K562 (cell line): ENCODE data around the gene PPTC7. TPM values are rescaled to one million over a fixed set of nuclear protein-coding genes. Genes with fewer than 3 reads are reported as not detected.
A peak's percentile ranks its signal among the peaks of the same experiment; 100 is the strongest.
"Not testable (repeated sequence)": the region's sequence is repeated elsewhere in the genome, so short reads cannot be mapped to it uniquely, and the experiment has no call there.

Experiments used
- ATAC-seq: fragments of 200-7000 bp; cut with Tn5 transposase; 3 replicates; pipeline ENCODE4 v1.9.1; 2020; ENCODE audit warnings: moderate library complexity
- BruUV-seq: library from RNA; stranded (reverse); fragments of 400-500 nt; replicated peaks from 2 replicates; lab custom pipeline; 2021; lab: Mats Ljungman, UMichigan
- CTCF ChIA-PET: fragments of 300-600 bp; formaldehyde crosslinking; extraction: SDS; loops from one replicate; lab custom pipeline; 2021; ENCODE audit warnings: low intra/inter-chr PET ratio; lab: Yijun Ruan, JAX
- POLR2A ChIA-PET: fragments of 300-600, 350-650 bp; sonication (Branson Sonifier 250); formaldehyde crosslinking; extraction: SDS; loops from one replicate; lab custom pipeline; 2021; ENCODE audit warnings: antibody characterized with exemption, inconsistent platforms; lab: Yijun Ruan, JAX
- DNase-seq, 4 experiments: peaks; one replicate each; pipeline versions ENCODE4 v3.0.0 to v3.0.0-alpha.2; 2011 to 2018; ENCODE audit warnings: low spot score in 3 of 4, mixed read lengths in 3 of 4; ENCODE audit errors: extremely low read depth in 1 of 4
- FAIRE-seq: peaks from 2 replicates; lab custom pipeline; 2011; peaks lifted over from hg19 to GRCh38; lab: Jason Lieb, UNC
- H2AFZ ChIP-seq: 2 replicates; pipeline ENCODE4 v1.6.0; 2011; ENCODE audit warnings: low read depth, low read length, control low read depth, inconsistent platforms
- H3K27ac ChIP-seq: fragments of 200-600 bp; 3 replicates; pipeline ENCODE4 v1.8.0; 2011; ENCODE audit warnings: low read depth, mild to moderate bottlenecking, control low read depth, inconsistent platforms, low read length, moderate library complexity, mixed read lengths; ENCODE audit errors: extremely low read depth
- H3K27me3 ChIP-seq, 2 experiments: fragments of 300-600 bp in 1 of 2; 2 replicates in 1 of 2; 3 replicates in 1 of 2; pipeline versions ENCODE4 v1.6.0 to v1.8.0; 2011; ENCODE audit warnings: inconsistent platforms in 2 of 2, low read length in 2 of 2, mild to moderate bottlenecking in 1 of 2, mixed read lengths in 1 of 2, moderate library complexity in 1 of 2; ENCODE audit not compliant: control insufficient read depth in 2 of 2, insufficient read depth in 2 of 2
- H3K36me3 ChIP-seq: fragments of 300-600 bp; 3 replicates; pipeline ENCODE4 v1.8.0; 2011; ENCODE audit warnings: mild to moderate bottlenecking, low read length, inconsistent platforms; ENCODE audit not compliant: control insufficient read depth, insufficient read depth
- H3K4me1 ChIP-seq, 2 experiments: fragments of 200-600 bp in 1 of 2; replicated peaks in 1 of 2; 2 replicates in 1 of 2; 3 replicates in 1 of 2; pipeline versions ENCODE4 v1.5.1 to v1.8.0; 2011; ENCODE audit warnings: inconsistent platforms in 2 of 2, low read length in 2 of 2, mild to moderate bottlenecking in 1 of 2, mixed read lengths in 1 of 2, moderate library complexity in 1 of 2; ENCODE audit not compliant: control insufficient read depth in 2 of 2, insufficient read depth in 2 of 2
- H3K4me2 ChIP-seq: 2 replicates; pipeline ENCODE4 v1.6.1; 2011; ENCODE audit warnings: low read length, control low read depth, inconsistent platforms, mixed read lengths; ENCODE audit not compliant: insufficient read depth
- H3K4me3 ChIP-seq: fragments of 200-600 bp; sonication (generic), shearing (Covaris generic); 2 replicates; pipeline ENCODE4 v1.5.1; 2016; ENCODE audit warnings: control low read depth, inconsistent platforms
- H3K79me2 ChIP-seq: fragments of 200-600 bp; 3 replicates; pipeline ENCODE4 v1.8.0; 2011; ENCODE audit warnings: low read length, inconsistent platforms; ENCODE audit not compliant: control insufficient read depth, insufficient read depth
- H3K9ac ChIP-seq, 2 experiments: 2 replicates each; pipeline versions ENCODE4 v1.6.0 to v1.6.1; 2011; ENCODE audit warnings: low read depth in 2 of 2, low read length in 2 of 2, control low read depth in 1 of 2, inconsistent platforms in 1 of 2, mild to moderate bottlenecking in 1 of 2, mixed read lengths in 1 of 2; ENCODE audit not compliant: insufficient read depth in 1 of 2
- H3K9me1 ChIP-seq: one replicate; pipeline ENCODE4 v1.6.0; 2011; ENCODE audit warnings: inconsistent platforms, mild to moderate bottlenecking, low read length, moderate library complexity; ENCODE audit not compliant: control insufficient read depth, insufficient read depth
- H3K9me3 ChIP-seq: replicated peaks from 2 replicates; pipeline ENCODE4 v1.5.1; 2011; ENCODE audit warnings: low read depth, low read length, inconsistent platforms; ENCODE audit not compliant: control insufficient read depth, insufficient read depth
- H4K20me1 ChIP-seq: replicated peaks from 2 replicates; pipeline ENCODE4 v1.6.1; 2011; ENCODE audit warnings: low read length, inconsistent platforms, mixed read lengths; ENCODE audit not compliant: control insufficient read depth, insufficient read depth
- CHAMP1 ChIP-seq: fragments of 450-650 bp; IDR thresholded peaks from 2 replicates; pipeline ENCODE4 v1.6.1; 2016; ENCODE audit warnings: mild to moderate bottlenecking
- TRIM28 ChIP-seq: fragments of 450-650 bp; IDR thresholded peaks from 2 replicates; pipeline ENCODE4 v1.6.1; 2017
- ZNF280A ChIP-seq: fragments of 450-650 bp; IDR thresholded peaks from 2 replicates; pipeline ENCODE4 v1.6.1; 2018; ENCODE audit warnings: mild to moderate bottlenecking, low read depth; ENCODE audit not compliant: partially characterized antibody
- WGBS: fragments of 100-300 bp; shearing (Covaris generic); methylation state at CpG from one replicate; pipeline ENCODE4 v1.1.6; 2016; ENCODE audit warnings: low coverage, mixed read lengths; ENCODE audit not compliant: insufficient coverage; ENCODE audit errors: missing lambda C conversion rate; 5-methylcytosine and 5-hydroxymethylcytosine counted together
- in situ Hi-C: fragments of 300-500 bp; cut with MboI; formaldehyde crosslinking; loops from 4 replicates; pipeline ENCODE4 v1.15.0; 2018; ENCODE audit warnings: inconsistent platforms, mixed read lengths
- intact Hi-C: fragments of 100-400 bp; cut with micrococcal nuclease; formaldehyde crosslinking; loops from 2 replicates; pipeline ENCODE4 v1.14.2; 2022
- polyA plus RNA-seq, 8 experiments: library from polyadenylated mRNA; depleted of rRNA in 4 of 8; stranded (reverse) in 5 of 8; unstranded in 3 of 8; fragments of >200 nt; fragmentation: Nextera tagmentation in 2 of 8; fragmentation: Illumina TruSeq in 1 of 8; extraction: Ambion mirVana in 2 of 8; extraction: Trizol in 1 of 8; gene quantifications; 2 replicates each; pipeline versions ENCODE4 v1.2.1 to v1.2.3, GENCODE V29; 2011 to 2014; ENCODE audit warnings: inconsistent platforms in 1 of 8, missing spikeins in 1 of 8
- total RNA-seq, 7 experiments: library from RNA; depleted of rRNA in 6 of 7; stranded (reverse); fragments of >200 nt in 6 of 7; fragmentation: Illumina TruSeq in 2 of 7; extraction: Trizol in 2 of 7; gene quantifications; 2 replicates each; pipeline versions ENCODE4 v1.2.1 to v1.2.3, GENCODE V29; 2011 to 2021; ENCODE audit warnings: low replicate concordance in 1 of 7

Gene PPTC7
- total and polyA plus RNA-seq, 9 of the 15 experiments (the other 6 are each of a cell fraction or from before 2014, with no cell fraction given), result 2.6 to 23.1 (median 11.9) TPM

GRCh38 chr12:110570798-110571197 is 12.3 kb downstream of the PPTC7 start:
- CTCF ChIA-PET, H3K9ac ChIP-seq, H3K4me1 ChIP-seq, DNase-seq, H3K27ac ChIP-seq, ATAC-seq: not testable (repeated sequence)
- TSS peak; percentile 2 for BruUV-seq
- TF ChIP-seq ZNF280A (peak; percentile 30), TRIM28 (peak; percentile 84; the same call in 1 of the 2 replicates), CHAMP1 (0 out of 2 replicates have a peak, but pooled peaks have one; percentile 58)
- TF ChIP-seq, all 486 proteins: peak for 3; not testable (repeated sequence) for 483
- POLR2A ChIA-PET, FAIRE-seq, intact Hi-C loops, H3K4me3 ChIP-seq, H3K36me3 ChIP-seq, H4K20me1 ChIP-seq, H3K9me1 ChIP-seq, H2AFZ ChIP-seq, H3K27me3 ChIP-seq, H3K4me2 ChIP-seq, in situ Hi-C loops: not testable (repeated sequence)
- Histone ChIP-seq H3K9me3 (peaks cover 10% of the 10 kb centered on the region), H3K79me2 (peaks cover 83% of the 10 kb centered on the region)
- WGBS, result 96% methylated on average over 7 of the region's 16 CpGs

- H3K27ac ChIP-seq, BruUV-seq, intact Hi-C loops, H3K27me3 ChIP-seq, POLR2A ChIA-PET, H3K4me3 ChIP-seq, H3K36me3 ChIP-seq, H3K4me2 ChIP-seq, H3K9me1 ChIP-seq, H3K4me1 ChIP-seq, FAIRE-seq, H4K20me1 ChIP-seq, DNase-seq, H2AFZ ChIP-seq, H3K9ac ChIP-seq, ATAC-seq, in situ Hi-C loops: not testable (repeated sequence)
- H3K79me2 ChIP-seq, result peaks cover 83% of the 10 kb centered on the region
- CTCF ChIA-PET, result interaction anchor here (0.5 kb wide), 1 partner anchor 218 kb away, joined by 3 read pairs; no protein-coding TSS in a partner anchor
- peaks cover 10% of the 10 kb centered on the region for H3K9me3 ChIP-seq
- WGBS, result no CpG with 5 or more reads among the region's 2 CpGs
Observed at GRCh38 chr12:110569838-110570237, 13.3 kb downstream of the PPTC7 start.
